A549 (cell line): Measurements from ENCODE around the gene SPEN. TPM values are rescaled to one million over a fixed set of nuclear protein-coding genes. Genes with fewer than 3 reads are reported as not detected.
"Not testable (repeated sequence)": the region's sequence is repeated elsewhere in the genome, so short reads cannot be mapped to it uniquely, and the experiment has no call there.

ENCODE experiments used
- ATAC-seq, 2 experiments: fragments of 200-7000 bp in 1 of 2; fragments of >200 bp in 1 of 2; cut with Nextera tagmentation in 1 of 2; cut with Tn5 transposase in 1 of 2; 3 replicates each; pipeline versions ENCODE4 v1.8.0 to v1.9.1; 2018 to 2020; ENCODE audit warnings: mild to moderate bottlenecking in 1 of 2, moderate library complexity in 1 of 2
- CTCF ChIA-PET: fragments of 300-600 bp; sonication (Branson Sonifier 250); formaldehyde crosslinking; extraction: SDS; loops from one replicate; lab custom pipeline; 2021; ENCODE audit warnings: antibody characterized with exemption, inconsistent platforms; lab: Yijun Ruan, JAX
- POLR2A ChIA-PET: fragments of 350-600 bp; formaldehyde crosslinking; extraction: SDS; loops from one replicate; lab custom pipeline; 2021; ENCODE audit warnings: antibody characterized with exemption, inconsistent platforms; lab: Yijun Ruan, JAX
- DNase-seq, 2 experiments: peaks; one replicate each; pipeline versions ENCODE4 v3.0.0 to v3.0.0-alpha.2; 2011 to 2016; ENCODE audit warnings: low read depth in 1 of 2, low spot score in 1 of 2
- FAIRE-seq: peaks from 2 replicates; lab custom pipeline; 2011; peaks lifted over from hg19 to GRCh38; lab: Jason Lieb, UNC
- H3K27ac ChIP-seq, 2 experiments: fragments of >200 bp; sonication (Bioruptor Twin); formaldehyde crosslinking; 3 replicates each; pipeline ENCODE4 v1.5.1; 2016 to 2017
- H3K4me1 ChIP-seq: fragments of >200 bp; sonication (Bioruptor Twin); formaldehyde crosslinking; 3 replicates; pipeline ENCODE4 v1.6.1; 2016
- H3K4me2 ChIP-seq: fragments of >200 bp; sonication (Bioruptor Twin); formaldehyde crosslinking; 3 replicates; pipeline ENCODE4 v1.6.1; 2016
- H3K4me3 ChIP-seq: fragments of >200 bp; sonication (Bioruptor Twin); formaldehyde crosslinking; 3 replicates; pipeline ENCODE4 v1.5.1; 2016
- H3K9me3 ChIP-seq: fragments of >200 bp; sonication (Bioruptor Twin); formaldehyde crosslinking; 3 replicates; pipeline ENCODE4 v1.6.1; 2016
- CBX2 ChIP-seq: fragments of 200-600 bp; sonication (generic); IDR thresholded peaks from 2 replicates; pipeline ENCODE4 v1.6.1; 2016; ENCODE audit warnings: low read depth, mild to moderate bottlenecking, borderline replicate concordance
- CHD2 ChIP-seq: fragments of 150-350 bp; IDR thresholded peaks from 2 replicates; pipeline ENCODE4 v1.6.1; 2014; ENCODE audit warnings: low read length; ENCODE audit not compliant: partially characterized antibody
- EHMT2 ChIP-seq: fragments of 200-600 bp; sonication (generic); IDR thresholded peaks from 2 replicates; pipeline ENCODE4 v1.6.1; 2016; ENCODE audit warnings: antibody characterized with exemption, low read depth, mild to moderate bottlenecking, moderate library complexity
- FOSL2 ChIP-seq, 2 experiments: fragments of 450-650 bp in 1 of 2; fragments of >200 bp in 1 of 2; sonication (Bioruptor Twin) in 1 of 2; formaldehyde crosslinking; IDR thresholded peaks; 2 replicates each; pipeline versions ENCODE4 v1.5.0 to v1.6.1; 2016 to 2020; ENCODE audit warnings: mild to moderate bottlenecking in 1 of 2, moderate library complexity in 1 of 2
- HDAC2 ChIP-seq: fragments of 200-600 bp; sonication (generic); IDR thresholded peaks from 2 replicates; pipeline ENCODE4 v1.6.1; 2016
- HEYL ChIP-seq: fragments of 250-450 bp; sonication (Bioruptor Pico); IDR thresholded peaks from 2 replicates; pipeline ENCODE4 v1.8.0; 2021; ENCODE audit warnings: mild to moderate bottlenecking, moderate library complexity
- HOXB5 ChIP-seq: fragments of 250-450 bp; sonication (Bioruptor Pico); IDR thresholded peaks from 2 replicates; pipeline ENCODE4 v1.5.0; 2020; ENCODE audit warnings: mild to moderate bottlenecking, moderate library complexity
- KDM1A ChIP-seq: fragments of 200-600 bp; sonication (generic); IDR thresholded peaks from 2 replicates; pipeline ENCODE4 v1.6.1; 2016; ENCODE audit warnings: low read depth, mild to moderate bottlenecking
- NPAS2 ChIP-seq: fragments of 250-450 bp; sonication (Bioruptor Pico); IDR thresholded peaks from 2 replicates; pipeline ENCODE4 v1.8.0; 2022; ENCODE audit warnings: mild to moderate bottlenecking, moderate library complexity, borderline replicate concordance
- POLR2A ChIP-seq: IDR thresholded peaks from 2 replicates; pipeline ENCODE4 v1.6.1; 2012; ENCODE audit warnings: mild to moderate bottlenecking, low read length
- RNF2 ChIP-seq: fragments of 200-600 bp; sonication (generic); IDR thresholded peaks from 2 replicates; pipeline ENCODE4 v1.6.1; 2016; ENCODE audit warnings: low read depth, mild to moderate bottlenecking, antibody characterized with exemption, moderate library complexity, borderline replicate concordance
- TP53 ChIP-seq: fragments of 250-450 bp; sonication (Bioruptor Pico); IDR thresholded peaks from 2 replicates; pipeline ENCODE4 v1.5.0; 2021; ENCODE audit warnings: mild to moderate bottlenecking, moderate library complexity
- ZSCAN20 ChIP-seq: fragments of 250-450 bp; sonication (Bioruptor Pico); IDR thresholded peaks from 2 replicates; pipeline ENCODE4 v1.8.0; 2022; ENCODE audit warnings: mild to moderate bottlenecking, moderate library complexity
- WGBS: methylation state at CpG from one replicate; pipeline ENCODE4 v1.1.6; 2017; ENCODE audit errors: missing lambda C conversion rate; 5-methylcytosine and 5-hydroxymethylcytosine counted together
- polyA plus RNA-seq, 4 experiments: library from polyadenylated mRNA; depleted of rRNA in 3 of 4; stranded (reverse); fragments of >200 nt; fragmentation: RNase III in 1 of 4; extraction: RNeasy Plus Mini Kit Qiagen cat#74134 plus additional on column Dnase treatment in 1 of 4; gene quantifications; 2 replicates in 3 of 4; 3 replicates in 1 of 4; pipeline ENCODE4 v1.2.3, GENCODE V29; 2011 to 2017
- TF ChIP-seq, protein P1 (sequence below): fragments of 200-600 bp; sonication (generic); IDR thresholded peaks from 2 replicates; pipeline ENCODE4 v1.6.1; 2016; ENCODE audit warnings: antibody characterized with exemption, mild to moderate bottlenecking, moderate library complexity
- TF ChIP-seq, protein P2 (sequence below): IDR thresholded peaks from 2 replicates; pipeline ENCODE4 v1.6.1; 2012; ENCODE audit warnings: low read depth, borderline replicate concordance
- TF ChIP-seq, protein P3 (sequence below): fragments of 150-350 bp; IDR thresholded peaks from 2 replicates; pipeline ENCODE4 v1.6.1; 2014; ENCODE audit warnings: low read depth, mild to moderate bottlenecking, low read length
- TF ChIP-seq, protein P4 (sequence below): IDR thresholded peaks from 2 replicates; pipeline ENCODE4 v1.6.1; 2012

Gene SPEN
- polyA plus RNA-seq, 2 of the 4 experiments (the other 2 are of a cell fraction), result 7.0 to 15.5 TPM

DNA sequence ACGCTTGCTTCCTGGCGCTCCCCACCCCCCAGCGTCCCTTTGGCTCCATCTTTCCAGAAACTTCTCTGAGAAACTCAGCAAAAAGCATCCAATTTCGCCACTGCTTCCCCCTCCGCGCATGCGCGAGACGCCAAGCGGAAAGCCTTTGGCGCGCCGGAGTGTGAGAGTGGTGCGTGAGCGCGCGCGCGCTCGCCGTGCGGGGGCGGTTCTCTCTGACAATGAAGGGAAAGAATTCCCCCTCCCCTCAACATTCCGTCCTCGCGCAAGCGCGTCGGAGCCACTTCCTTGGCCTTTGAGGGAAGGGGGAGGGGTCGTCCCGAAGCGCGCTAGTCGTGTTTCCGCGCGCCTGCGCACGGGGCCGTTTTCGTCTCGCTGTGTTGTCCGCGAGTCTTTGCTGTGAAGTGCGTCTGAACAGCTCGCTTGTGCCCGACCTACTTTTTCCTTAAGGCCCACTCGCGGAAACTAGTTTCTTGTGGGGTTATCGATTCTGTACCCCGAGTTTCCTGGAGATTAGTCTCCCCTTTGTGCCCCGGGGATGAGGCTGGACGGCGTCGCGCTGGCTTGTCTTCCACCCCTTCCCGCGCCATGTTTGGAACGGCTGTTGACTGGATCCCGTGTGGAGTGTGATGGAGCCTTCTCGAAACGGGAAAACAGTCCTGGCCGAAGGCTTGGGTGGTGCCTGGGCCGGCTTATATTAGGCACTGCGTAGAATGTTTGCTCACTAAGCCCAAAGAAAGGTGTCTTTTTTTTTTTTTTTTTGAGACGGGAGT, 11.6 kb upstream of the SPEN start (continued):
- TF ChIP-seq, protein P1, sequence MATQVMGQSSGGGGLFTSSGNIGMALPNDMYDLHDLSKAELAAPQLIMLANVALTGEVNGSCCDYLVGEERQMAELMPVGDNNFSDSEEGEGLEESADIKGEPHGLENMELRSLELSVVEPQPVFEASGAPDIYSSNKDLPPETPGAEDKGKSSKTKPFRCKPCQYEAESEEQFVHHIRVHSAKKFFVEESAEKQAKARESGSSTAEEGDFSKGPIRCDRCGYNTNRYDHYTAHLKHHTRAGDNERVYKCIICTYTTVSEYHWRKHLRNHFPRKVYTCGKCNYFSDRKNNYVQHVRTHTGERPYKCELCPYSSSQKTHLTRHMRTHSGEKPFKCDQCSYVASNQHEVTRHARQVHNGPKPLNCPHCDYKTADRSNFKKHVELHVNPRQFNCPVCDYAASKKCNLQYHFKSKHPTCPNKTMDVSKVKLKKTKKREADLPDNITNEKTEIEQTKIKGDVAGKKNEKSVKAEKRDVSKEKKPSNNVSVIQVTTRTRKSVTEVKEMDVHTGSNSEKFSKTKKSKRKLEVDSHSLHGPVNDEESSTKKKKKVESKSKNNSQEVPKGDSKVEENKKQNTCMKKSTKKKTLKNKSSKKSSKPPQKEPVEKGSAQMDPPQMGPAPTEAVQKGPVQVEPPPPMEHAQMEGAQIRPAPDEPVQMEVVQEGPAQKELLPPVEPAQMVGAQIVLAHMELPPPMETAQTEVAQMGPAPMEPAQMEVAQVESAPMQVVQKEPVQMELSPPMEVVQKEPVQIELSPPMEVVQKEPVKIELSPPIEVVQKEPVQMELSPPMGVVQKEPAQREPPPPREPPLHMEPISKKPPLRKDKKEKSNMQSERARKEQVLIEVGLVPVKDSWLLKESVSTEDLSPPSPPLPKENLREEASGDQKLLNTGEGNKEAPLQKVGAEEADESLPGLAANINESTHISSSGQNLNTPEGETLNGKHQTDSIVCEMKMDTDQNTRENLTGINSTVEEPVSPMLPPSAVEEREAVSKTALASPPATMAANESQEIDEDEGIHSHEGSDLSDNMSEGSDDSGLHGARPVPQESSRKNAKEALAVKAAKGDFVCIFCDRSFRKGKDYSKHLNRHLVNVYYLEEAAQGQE, result peak; percentile 28; the same call in 1 of the 2 replicates
- no peak for TF ChIP-seq HOXB5 (CRISPR knock-in tag)
- no peak for TF ChIP-seq RNF2
- TF ChIP-seq CHD2, result no peak
- TF ChIP-seq ZSCAN20 (CRISPR knock-in tag), result no peak
- TF ChIP-seq, protein P2, sequence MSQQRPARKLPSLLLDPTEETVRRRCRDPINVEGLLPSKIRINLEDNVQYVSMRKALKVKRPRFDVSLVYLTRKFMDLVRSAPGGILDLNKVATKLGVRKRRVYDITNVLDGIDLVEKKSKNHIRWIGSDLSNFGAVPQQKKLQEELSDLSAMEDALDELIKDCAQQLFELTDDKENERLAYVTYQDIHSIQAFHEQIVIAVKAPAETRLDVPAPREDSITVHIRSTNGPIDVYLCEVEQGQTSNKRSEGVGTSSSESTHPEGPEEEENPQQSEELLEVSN, result peak; percentile 91
- TF ChIP-seq, protein P3, sequence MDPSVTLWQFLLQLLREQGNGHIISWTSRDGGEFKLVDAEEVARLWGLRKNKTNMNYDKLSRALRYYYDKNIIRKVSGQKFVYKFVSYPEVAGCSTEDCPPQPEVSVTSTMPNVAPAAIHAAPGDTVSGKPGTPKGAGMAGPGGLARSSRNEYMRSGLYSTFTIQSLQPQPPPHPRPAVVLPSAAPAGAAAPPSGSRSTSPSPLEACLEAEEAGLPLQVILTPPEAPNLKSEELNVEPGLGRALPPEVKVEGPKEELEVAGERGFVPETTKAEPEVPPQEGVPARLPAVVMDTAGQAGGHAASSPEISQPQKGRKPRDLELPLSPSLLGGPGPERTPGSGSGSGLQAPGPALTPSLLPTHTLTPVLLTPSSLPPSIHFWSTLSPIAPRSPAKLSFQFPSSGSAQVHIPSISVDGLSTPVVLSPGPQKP, result no peak
- TF ChIP-seq EHMT2, result no peak
- no peak for TF ChIP-seq FOSL2 (IDR thresholded peaks at IDR 0.05)
- no peak for TF ChIP-seq FOSL2 (CRISPR knock-in tag; IDR thresholded peaks at IDR 0.05)
- TF ChIP-seq POLR2A, result peak; percentile 69
- TF ChIP-seq CBX2, result no peak
- no peak for TF ChIP-seq HEYL
- TF ChIP-seq, protein P4, sequence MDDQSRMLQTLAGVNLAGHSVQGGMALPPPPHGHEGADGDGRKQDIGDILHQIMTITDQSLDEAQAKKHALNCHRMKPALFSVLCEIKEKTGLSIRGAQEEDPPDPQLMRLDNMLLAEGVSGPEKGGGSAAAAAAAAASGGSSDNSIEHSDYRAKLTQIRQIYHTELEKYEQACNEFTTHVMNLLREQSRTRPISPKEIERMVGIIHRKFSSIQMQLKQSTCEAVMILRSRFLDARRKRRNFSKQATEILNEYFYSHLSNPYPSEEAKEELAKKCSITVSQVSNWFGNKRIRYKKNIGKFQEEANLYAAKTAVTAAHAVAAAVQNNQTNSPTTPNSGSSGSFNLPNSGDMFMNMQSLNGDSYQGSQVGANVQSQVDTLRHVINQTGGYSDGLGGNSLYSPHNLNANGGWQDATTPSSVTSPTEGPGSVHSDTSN, result no peak
- TF ChIP-seq KDM1A, result no peak
- TF ChIP-seq TP53 (CRISPR knock-in tag), result no peak
- TF ChIP-seq NPAS2 (CRISPR knock-in tag), result no peak
- no peak for TF ChIP-seq HDAC2

DNA sequence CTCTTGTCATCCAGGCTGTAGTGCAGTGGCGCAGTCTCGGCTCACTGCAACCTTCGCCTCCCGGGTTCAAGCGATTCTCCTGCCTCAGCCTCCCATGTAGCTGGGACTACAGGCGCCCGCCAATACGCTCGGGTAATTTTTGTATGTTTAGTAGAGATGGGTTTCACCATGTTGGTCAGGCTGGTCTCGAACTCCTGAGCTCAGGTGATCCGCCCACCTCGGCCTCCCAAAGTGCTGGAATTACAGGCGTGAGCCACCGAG, 11.1 kb upstream of the SPEN start:
- not testable (repeated sequence) for ATAC-seq, DNase-seq, FAIRE-seq, H3K9me3 ChIP-seq
- WGBS, result 37% methylated on average over 5 of the region's 14 CpGs
- Histone ChIP-seq H3K4me2 (peak overlapping the region; percentile 84), H3K4me3 (peak overlapping the region; percentile 46), H3K4me1 (peaks cover 20% of the 10 kb centered on the region), H3K27ac (peak overlapping the region; percentile 92 to 100)
- POLR2A ChIA-PET, result interaction anchor here (0.7 to 5.4 kb wide), 5 partner anchors 8 to 39 kb away, joined by 3 to 98 read pairs (median 7); partner anchors contain the start of gene SPEN
- CTCF ChIA-PET, result interaction anchor here (0.9 to 1.6 kb wide), 2 partner anchors 21 to 45 kb away, joined by 3 to 4 read pairs; no protein-coding TSS in a partner anchor
